ENCODE data around the gene TGFBR3. TPM values are rescaled to one million over a fixed set of nuclear protein-coding genes. Genes with fewer than 3 reads are reported as not detected.

Gene TGFBR3
- total and polyA plus RNA-seq, 9 of the 15 experiments (the other 6 are each of a cell fraction or from before 2014, with no cell fraction given), result 3.6 to 32.4 (median 15.6) TPM

DNA sequence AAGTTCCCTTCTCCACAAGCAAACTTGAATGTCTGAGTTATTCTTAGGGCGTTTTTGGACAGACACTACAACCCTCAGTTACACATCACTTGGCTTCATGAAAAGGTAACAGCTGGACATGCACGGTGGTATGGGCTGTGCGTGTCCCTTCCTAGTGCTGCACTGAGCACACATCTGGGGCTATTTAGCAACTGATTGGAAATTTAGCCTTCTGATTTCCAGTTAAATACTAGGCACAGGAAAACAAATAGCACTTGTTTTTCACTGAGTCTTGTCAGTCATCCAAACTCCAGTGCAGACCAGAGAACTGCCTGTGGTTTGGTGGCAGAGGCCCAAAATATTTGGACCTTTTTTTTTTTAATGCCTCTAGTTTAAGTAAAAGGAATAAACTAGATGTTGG, 134.7 kb downstream of the TGFBR3 start:
- no peaks in the 10 kb centered on the region for H3K4me1 ChIP-seq (replicated peaks in 1 of 2; ENCODE audit: control insufficient read depth in 2 of 2, insufficient read depth in 2 of 2, low read length in 2 of 2)
- H3K9me3 ChIP-seq (replicated peaks; ENCODE audit: control insufficient read depth, insufficient read depth, low read depth, low read length), result peaks cover 10% of the 10 kb centered on the region; the same call in 1 of the 2 replicates
- WGBS (ENCODE audit: insufficient coverage, low coverage, missing lambda C conversion rate), result 67% methylated on average over 3 of the region's 3 CpGs
- ATAC-seq (no peak), DNase-seq (ENCODE audit: extremely low read depth in 1 of 4, low spot score in 3 of 4) (no peak), FAIRE-seq (no peak)
- H2AFZ ChIP-seq (ENCODE audit: low read depth, low read length), result no peak overlapping the region
- ChIA-PET POLR2A (interaction anchor here (1.3 to 2.8 kb wide), 2 partner anchors 10 to 12 kb away, joined by 8 to 11 read pairs; no protein-coding TSS in a partner anchor), CTCF (ENCODE audit: low intra/inter-chr PET ratio) (no interaction called here)
- H3K36me3 ChIP-seq (ENCODE audit: control insufficient read depth, insufficient read depth, low read length), result peaks cover 12% of the 10 kb centered on the region; the same call in 2 of the 3 replicates
- intact Hi-C loops (cut with micrococcal nuclease), result no loop called here
- H3K4me2 ChIP-seq (ENCODE audit: insufficient read depth, low read length), result no peak overlapping the region
- no peak for TF ChIP-seq LCOR (CRISPR knock-in tag; IDR thresholded peaks at IDR 0.05)
- TF ChIP-seq CBFA2T2 (conservative IDR thresholded peaks at IDR 0.05), result no peak
- TF ChIP-seq E2F6 (IDR thresholded peaks at IDR 0.05; ENCODE audit: borderline replicate concordance in 1 of 2, extremely low read depth in 1 of 2, insufficient read depth in 1 of 2, insufficient read length in 1 of 2, low read depth in 1 of 2, low read length in 1 of 2, poor library complexity in 1 of 2, severe bottlenecking in 1 of 2), result no peak
- no peak for TF ChIP-seq ZNF695 (CRISPR knock-in tag; IDR thresholded peaks at IDR 0.05)
- no peak for TF ChIP-seq MLX (CRISPR knock-in tag; conservative IDR thresholded peaks at IDR 0.05)
- TF ChIP-seq ZNF217 (CRISPR knock-in tag; IDR thresholded peaks at IDR 0.05), result no peak
- TF ChIP-seq ZNF639 (CRISPR knock-in tag; conservative IDR thresholded peaks at IDR 0.05 in 1 of 2, IDR thresholded peaks at IDR 0.05 in 1 of 2), result no peak
- TF ChIP-seq PML (IDR thresholded peaks at IDR 0.05; ENCODE audit: low read length), result no peak
- no peak for TF ChIP-seq PHB (CRISPR knock-in tag; IDR thresholded peaks at IDR 0.05)
- no peak overlapping the region for H3K27ac ChIP-seq (ENCODE audit: extremely low read depth, low read depth, low read length)
- no TSS peak for BruUV-seq (replicated peaks)
- in situ Hi-C loops (cut with MboI), result no loop called here
- no peaks in the 10 kb centered on the region for H4K20me1 ChIP-seq (replicated peaks; ENCODE audit: control insufficient read depth, insufficient read depth, low read length)
- H3K27me3 ChIP-seq (ENCODE audit: control insufficient read depth in 2 of 2, insufficient read depth in 2 of 2, low read length in 2 of 2), result no peaks in the 10 kb centered on the region
- no peak overlapping the region for H3K4me3 ChIP-seq
- H3K79me2 ChIP-seq (ENCODE audit: control insufficient read depth, insufficient read depth, low read length), result no peaks in the 10 kb centered on the region
- no peaks in the 10 kb centered on the region for H3K9me1 ChIP-seq (ENCODE audit: control insufficient read depth, insufficient read depth, low read length)
- no peak overlapping the region for H3K9ac ChIP-seq (ENCODE audit: insufficient read depth in 1 of 2, low read depth in 2 of 2, low read length in 2 of 2)
